CD4-positive, alpha-beta memory T cell (primary cell): ENCODE data around the gene NF2. TPM values are rescaled to one million over a fixed set of nuclear protein-coding genes. Genes with fewer than 3 reads are reported as not detected.

Experiments
- CTCF ChIA-PET: fragments of 350-600 bp; sonication (Branson Sonifier 250); formaldehyde crosslinking; loops from one replicate; lab custom pipeline; 2021; ENCODE audit warnings: inconsistent platforms; ENCODE audit not compliant: partially characterized antibody; lab: Charles Lee
- POLR2A ChIA-PET: fragments of 350-600 bp; sonication (Branson Sonifier 250); formaldehyde crosslinking; loops from one replicate; lab custom pipeline; 2021; ENCODE audit not compliant: partially characterized antibody; lab: Charles Lee
- DNase-seq, 5 donors: peaks; one replicate each; pipeline versions ENCODE4 v3.0.0 to v3.0.0-alpha.2; 2020 to 2022; ENCODE audit warnings: mixed read lengths in 1 of 5
- H3K27ac ChIP-seq: one replicate; pipeline ENCODE4 v1.7.0; 2013; ENCODE audit warnings: low read depth, low read length
- H3K27me3 ChIP-seq: 2 replicates; pipeline ENCODE4 v1.7.0; 2013; ENCODE audit warnings: mild to moderate bottlenecking, low read length, moderate library complexity; ENCODE audit not compliant: insufficient read depth
- H3K36me3 ChIP-seq: 2 replicates; pipeline ENCODE4 v1.7.0; 2013; ENCODE audit warnings: mild to moderate bottlenecking, low read length, moderate library complexity; ENCODE audit not compliant: insufficient read depth
- H3K4me1 ChIP-seq: 2 replicates; pipeline ENCODE4 v1.7.0; 2013; ENCODE audit warnings: mild to moderate bottlenecking, low read length, moderate library complexity; ENCODE audit not compliant: insufficient read depth
- H3K4me3 ChIP-seq, 2 donors: one replicate each; pipeline ENCODE4 v1.7.0; 2013; ENCODE audit warnings: low read length in 2 of 2, mild to moderate bottlenecking in 1 of 2
- H3K9me3 ChIP-seq, 2 donors: one replicate each; pipeline ENCODE4 v1.7.0; 2013; ENCODE audit warnings: low read length in 2 of 2, control low read depth in 1 of 2; ENCODE audit not compliant: control insufficient read depth in 1 of 2
- H3K27ac Mint-ChIP-seq, 7 donors: one replicate each; pipeline ENCODE4 v1.8.0; 2020 to 2021; ENCODE audit warnings: mixed read lengths in 7 of 7, mild to moderate bottlenecking in 6 of 7, inconsistent platforms in 3 of 7, moderate library complexity in 3 of 7
- H3K27me3 Mint-ChIP-seq, 2 donors: one replicate each; pipeline ENCODE4 v1.8.0; 2020 to 2021; ENCODE audit warnings: mixed read lengths in 2 of 2
- H3K36me3 Mint-ChIP-seq, 2 donors: one replicate each; pipeline ENCODE4 v1.8.0; 2020 to 2021; ENCODE audit warnings: mixed read lengths in 2 of 2, inconsistent platforms in 1 of 2, mild to moderate bottlenecking in 1 of 2
- H3K4me1 Mint-ChIP-seq, 4 donors: one replicate each; pipeline ENCODE4 v1.8.0; 2020 to 2021; ENCODE audit warnings: mixed read lengths in 4 of 4, mild to moderate bottlenecking in 1 of 4
- H3K4me3 Mint-ChIP-seq, 8 donors: one replicate each; pipeline ENCODE4 v1.8.0; 2020 to 2021; ENCODE audit warnings: mixed read lengths in 8 of 8, mild to moderate bottlenecking in 7 of 8, moderate library complexity in 6 of 8, inconsistent platforms in 3 of 8
- H3K9me3 Mint-ChIP-seq, 8 donors: one replicate each; pipeline ENCODE4 v1.8.0; 2020 to 2021; ENCODE audit warnings: mixed read lengths in 8 of 8, mild to moderate bottlenecking in 5 of 8, inconsistent platforms in 3 of 8, moderate library complexity in 1 of 8
- intact Hi-C: fragments of 100-400 bp; cut with micrococcal nuclease; formaldehyde crosslinking; loops from one replicate; pipeline ENCODE4 v1.15.1; 2023
- polyA plus RNA-seq, 2 donors: library from polyadenylated mRNA; unstranded; fragments of 300-500 nt; fragmentation: Illumina TruSeq; gene quantifications; one replicate each; pipeline ENCODE4 v1.2.3, GENCODE V29; 2021
- total RNA-seq, 2 experiments: library from RNA; stranded (reverse); gene quantifications; one replicate each; pipeline ENCODE4 v1.2.3, GENCODE V29; 2021

NF2 gene
- total and polyA plus RNA-seq, 4 experiments from 2014 or later, result 11.7 to 31.4 (median 24.2) TPM

DNA sequence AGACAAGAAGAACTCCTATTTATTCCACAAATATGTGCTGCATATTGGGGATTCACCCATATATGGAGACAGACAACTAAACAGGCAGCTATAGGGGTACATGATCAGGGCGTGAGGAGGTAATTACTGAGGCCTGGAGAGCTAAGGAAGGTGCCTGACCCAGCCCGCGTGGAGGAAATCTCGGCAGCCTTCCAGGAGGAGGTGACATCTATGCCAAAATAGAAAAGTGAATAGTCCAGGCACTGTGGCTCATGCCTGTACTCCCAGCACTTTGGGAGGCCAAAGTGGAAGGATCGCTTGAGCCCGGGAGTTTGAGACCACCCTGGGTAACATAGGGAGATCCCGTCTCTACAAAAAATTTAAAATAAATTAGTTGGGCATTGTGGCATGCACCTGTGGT, 36.1 kb upstream of the NF2 start:
- H3K27ac Mint-ChIP-seq, result peak overlapping the region in 2 of 7 donors; percentile 29 to 43
- CTCF ChIA-PET, result interaction anchor here (0.8 to 1.6 kb wide), 2 partner anchors 22 to 37 kb away, joined by 3 read pairs; no protein-coding TSS in a partner anchor
- Histone ChIP-seq H3K9me3 (no peaks in the 10 kb centered on the region), H3K27me3 (no peaks in the 10 kb centered on the region), H3K27ac (no peak overlapping the region), H3K4me1 (no peaks in the 10 kb centered on the region), H3K36me3 (peaks cover 8% of the 10 kb centered on the region), H3K4me3 (no peak overlapping the region)
- intact Hi-C loops, result no loop called here
- no peak for DNase-seq
- no peaks in the 10 kb centered on the region for H3K27me3 Mint-ChIP-seq
- no peaks in the 10 kb centered on the region for H3K9me3 Mint-ChIP-seq
- POLR2A ChIA-PET, result no interaction called here
- no peaks in the 10 kb centered on the region for H3K4me1 Mint-ChIP-seq
- peaks cover 27 to 33% of the 10 kb centered on the region in 2 donors for H3K36me3 Mint-ChIP-seq
- H3K4me3 Mint-ChIP-seq, result no peak overlapping the region

DNA sequence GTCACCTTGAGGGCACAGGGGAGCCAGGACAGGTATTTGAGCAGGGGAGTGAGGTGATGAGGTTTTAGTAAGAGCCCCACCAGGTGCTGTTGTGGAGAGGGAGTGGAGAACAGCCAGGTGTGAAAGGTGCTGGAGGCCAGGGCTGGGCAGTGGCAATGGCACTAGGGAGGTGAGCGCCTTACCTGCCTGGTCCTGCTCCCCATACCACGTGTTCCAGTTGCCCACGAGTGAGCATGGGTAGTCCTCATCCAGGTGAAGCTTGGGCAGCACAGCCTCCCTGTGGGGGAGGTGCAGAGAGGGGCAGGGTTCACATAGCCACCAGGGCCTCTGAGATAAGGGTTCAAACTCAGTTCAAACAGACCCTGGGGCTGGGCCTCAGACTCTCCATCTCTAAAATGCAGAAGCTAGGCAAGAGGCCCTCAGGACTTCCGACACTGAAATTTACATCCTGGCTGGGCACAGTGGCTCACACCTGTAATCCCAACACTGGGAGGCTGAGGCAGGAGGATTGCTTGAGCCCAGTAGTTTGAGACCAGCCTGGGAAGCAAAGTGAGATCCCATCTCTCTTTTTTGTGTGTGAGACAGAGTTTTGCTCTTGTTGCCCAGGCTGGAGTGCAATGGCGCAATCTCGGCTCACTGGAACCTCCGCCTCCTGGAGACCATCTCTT, 34.3 kb upstream of the NF2 start:
- Histone ChIP-seq H3K27ac (no peak overlapping the region), H3K27me3 (no peaks in the 10 kb centered on the region), H3K36me3 (peaks cover 8% of the 10 kb centered on the region), H3K9me3 (no peaks in the 10 kb centered on the region), H3K4me3 (no peak overlapping the region), H3K4me1 (no peaks in the 10 kb centered on the region)
- intact Hi-C loops, result no loop called here
- POLR2A ChIA-PET, result no interaction called here
- peaks cover 20 to 28% of the 10 kb centered on the region in 2 donors for H3K36me3 Mint-ChIP-seq
- no peak overlapping the region for H3K4me3 Mint-ChIP-seq
- no peak for DNase-seq
- CTCF ChIA-PET, result no interaction called here
- no peaks in the 10 kb centered on the region for H3K27me3 Mint-ChIP-seq
- H3K27ac Mint-ChIP-seq, result no peak overlapping the region
- no peaks in the 10 kb centered on the region for H3K4me1 Mint-ChIP-seq
- no peaks in the 10 kb centered on the region for H3K9me3 Mint-ChIP-seq

- Histone ChIP-seq H3K36me3 (peaks cover 8% of the 10 kb centered on the region), H3K4me1 (no peaks in the 10 kb centered on the region), H3K27ac (no peak overlapping the region), H3K4me3 (no peak overlapping the region), H3K9me3 (no peaks in the 10 kb centered on the region), H3K27me3 (no peaks in the 10 kb centered on the region)
- intact Hi-C loops, result no loop called here
- CTCF ChIA-PET, result no interaction called here
- Mint-ChIP-seq H3K9me3 (no peaks in the 10 kb centered on the region), H3K27ac (no peak overlapping the region), H3K4me1 (no peaks in the 10 kb centered on the region), H3K36me3 (peaks cover 16 to 30% of the 10 kb centered on the region in 2 donors), H3K27me3 (no peaks in the 10 kb centered on the region), H3K4me3 (no peak overlapping the region)
- POLR2A ChIA-PET, result no interaction called here
- DNase-seq, result no peak
Observed at GRCh38 chr22:29570456-29570855, 33.0 kb upstream of the NF2 start.

DNA sequence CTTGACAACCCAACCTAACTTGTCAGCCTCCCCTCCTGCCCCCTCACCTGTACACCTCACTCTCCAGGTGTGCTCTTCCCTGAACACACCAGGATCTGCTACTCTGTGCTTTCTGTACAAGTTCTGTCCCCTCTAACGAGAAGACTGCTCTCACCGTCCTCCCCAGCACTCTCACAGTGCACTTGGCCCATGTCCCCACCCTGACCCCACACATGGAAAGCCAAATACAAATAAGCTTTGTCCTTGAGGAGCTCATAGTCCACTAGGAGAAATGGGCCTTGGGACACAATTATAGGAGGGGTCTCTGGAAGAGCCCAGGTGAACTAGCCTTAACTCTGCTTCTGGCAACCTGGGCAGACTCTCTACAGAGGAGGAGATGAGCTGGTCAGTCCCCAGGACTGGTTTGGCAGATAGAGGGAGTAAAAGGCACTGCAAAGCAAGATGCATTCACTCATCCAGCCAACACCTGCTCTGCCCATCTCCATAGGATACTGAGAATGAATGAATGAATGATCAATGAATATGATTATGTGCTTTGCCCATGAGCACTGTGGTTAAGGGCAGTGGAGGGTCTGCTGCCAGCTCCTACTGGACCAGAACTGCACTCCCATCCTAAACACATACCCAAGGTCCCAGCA, 32.4 kb upstream of the NF2 start:
- Mint-ChIP-seq H3K9me3 (no peaks in the 10 kb centered on the region), H3K27ac (peak overlapping the region in 1 of 7 donors; percentile 12), H3K4me3 (no peak overlapping the region), H3K36me3 (peaks cover 12 to 28% of the 10 kb centered on the region in 2 donors), H3K27me3 (no peaks in the 10 kb centered on the region), H3K4me1 (no peaks in the 10 kb centered on the region)
- no peak overlapping the region for H3K27ac ChIP-seq
- DNase-seq, result no peak
- intact Hi-C loops, result no loop called here
- CTCF ChIA-PET, result interaction anchor here (0.6 to 0.7 kb wide), 2 partner anchors 17 to 19 kb away, joined by 3 read pairs; partner anchors contain the start of gene THOC5
- H3K36me3 ChIP-seq, result peaks cover 8% of the 10 kb centered on the region
- no peaks in the 10 kb centered on the region for H3K27me3 ChIP-seq
- H3K4me3 ChIP-seq, result no peak overlapping the region
- POLR2A ChIA-PET, result no interaction called here
- H3K9me3 ChIP-seq, result no peaks in the 10 kb centered on the region
- H3K4me1 ChIP-seq, result no peaks in the 10 kb centered on the region

- DNase-seq, result no peak
- peaks cover 4% of the 10 kb centered on the region for H3K36me3 ChIP-seq
- no peak overlapping the region for H3K27ac ChIP-seq
- Mint-ChIP-seq H3K36me3 (peaks cover 0 to 13% of the 10 kb centered on the region in 2 donors), H3K27me3 (no peaks in the 10 kb centered on the region), H3K27ac (peak overlapping the region in 2 of 7 donors; percentile 37 to 41), H3K9me3 (no peaks in the 10 kb centered on the region), H3K4me1 (peaks cover under 1 to 5% (median 3%) of the 10 kb centered on the region in 4 donors), H3K4me3 (no peak overlapping the region)
- CTCF ChIA-PET, result interaction anchor here (1.0 kb wide), 1 partner anchor 15 kb away, joined by 3 read pairs; no protein-coding TSS in a partner anchor
- no peaks in the 10 kb centered on the region for H3K4me1 ChIP-seq
- no peaks in the 10 kb centered on the region for H3K27me3 ChIP-seq
- H3K9me3 ChIP-seq, result no peaks in the 10 kb centered on the region
- intact Hi-C loops, result no loop called here
- H3K4me3 ChIP-seq, result no peak overlapping the region
- POLR2A ChIA-PET, result no interaction called here
Observed at GRCh38 chr22:29574762-29575450, 28.5 kb upstream of the NF2 start.

DNA sequence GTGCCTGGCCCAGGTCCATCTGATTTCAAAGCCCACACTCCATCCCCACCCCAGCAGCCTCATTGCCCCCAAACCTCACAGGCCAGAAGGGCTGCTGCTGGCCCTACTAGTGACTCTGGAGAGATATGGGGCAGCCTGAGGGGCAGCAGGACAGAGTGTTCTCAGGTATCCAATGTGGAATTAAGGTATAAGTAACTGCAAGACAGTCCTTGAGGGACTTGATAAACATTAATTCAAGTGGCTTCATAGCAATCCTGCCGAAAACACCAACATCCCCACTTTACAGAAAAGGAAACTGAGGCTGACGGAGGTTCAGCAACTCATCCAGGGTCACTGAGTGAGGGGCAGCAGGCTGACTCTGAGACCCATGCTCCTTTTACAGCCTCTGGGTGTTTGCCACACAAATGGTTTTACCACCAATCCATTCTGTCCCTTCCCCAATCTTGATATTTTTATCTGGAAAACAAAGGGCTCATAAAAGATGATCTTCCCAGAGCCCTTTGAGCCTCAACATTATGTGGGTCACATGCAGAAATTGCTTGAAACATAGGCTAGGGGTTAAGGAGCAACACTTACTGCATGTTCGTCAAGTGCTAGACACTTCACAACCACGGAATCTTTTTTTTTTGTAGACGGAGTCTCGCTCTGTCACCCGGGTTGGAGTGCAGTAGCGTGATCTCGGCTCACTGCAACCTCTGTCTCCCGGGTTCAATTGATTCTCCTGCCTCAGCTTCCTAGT, 24.8 kb upstream of the NF2 start:
- Mint-ChIP-seq H3K9me3 (no peaks in the 10 kb centered on the region), H3K4me3 (peak overlapping the region in 2 of 8 donors; percentile 19 to 25), H3K36me3 (peaks cover 0 to 6% of the 10 kb centered on the region in 2 donors), H3K27me3 (no peaks in the 10 kb centered on the region), H3K4me1 (peaks cover 5 to 26% (median 14%) of the 10 kb centered on the region in 4 donors), H3K27ac (no peak overlapping the region)
- H3K27me3 ChIP-seq, result no peaks in the 10 kb centered on the region
- peaks cover 14% of the 10 kb centered on the region for H3K4me1 ChIP-seq
- H3K36me3 ChIP-seq, result no peaks in the 10 kb centered on the region
- DNase-seq, result no peak
- CTCF ChIA-PET, result interaction anchor here (1.0 kb wide), 1 partner anchor 9 kb away, joined by 3 read pairs; no protein-coding TSS in a partner anchor
- H3K9me3 ChIP-seq, result no peaks in the 10 kb centered on the region
- intact Hi-C loops, result no loop called here
- no peak overlapping the region for H3K27ac ChIP-seq
- H3K4me3 ChIP-seq, result no peak overlapping the region
- POLR2A ChIA-PET, result no interaction called here
